Suppressor macrophage treated with lipopolysaccharide for 1 hour (primary cell): Measurements from ENCODE around the gene BOK.

Source experiments
- DNase-seq, 3 donors: peaks; one replicate each; pipeline ENCODE4 v3.0.0-alpha.2; 2020 to 2022

BOK gene

DNA sequence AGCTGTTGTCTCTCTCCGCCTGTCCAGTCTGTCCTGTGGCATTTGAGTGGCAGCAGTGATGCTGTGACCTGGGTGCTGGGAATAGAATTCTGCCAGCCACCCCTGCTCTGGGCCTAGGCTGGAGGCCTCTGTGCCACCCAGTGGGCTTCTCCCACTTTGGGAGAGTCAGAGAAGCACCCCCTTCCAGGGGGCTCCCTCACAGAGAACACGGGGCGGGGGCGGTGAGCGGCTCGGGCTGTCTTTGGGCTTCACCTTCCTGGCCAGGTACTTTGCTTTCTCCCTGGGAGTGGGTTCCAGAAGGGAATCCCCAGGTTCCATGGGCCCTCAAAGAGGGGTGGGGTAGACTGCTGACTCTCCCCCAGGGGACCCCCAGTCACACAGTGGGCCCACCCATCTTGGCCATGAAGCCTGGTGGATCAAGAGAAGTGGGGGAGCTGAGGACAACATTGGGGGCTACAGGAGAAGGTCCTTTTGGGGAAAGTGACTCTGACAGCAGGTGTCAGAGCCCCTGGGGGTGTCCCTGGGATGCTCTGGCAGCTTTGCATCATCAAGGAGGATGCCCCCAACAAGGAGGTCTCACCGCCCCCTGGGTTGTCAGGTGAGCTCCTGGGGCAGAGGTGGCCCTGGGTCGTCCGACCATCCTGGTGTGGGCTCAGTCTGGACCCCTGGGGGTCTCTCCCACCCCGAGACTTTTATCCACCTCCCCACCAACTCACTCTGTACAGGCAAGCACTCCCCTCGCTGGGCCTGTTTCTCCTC lies 18.8 kb upstream of the BOK start:
- no peak for DNase-seq

DNA sequence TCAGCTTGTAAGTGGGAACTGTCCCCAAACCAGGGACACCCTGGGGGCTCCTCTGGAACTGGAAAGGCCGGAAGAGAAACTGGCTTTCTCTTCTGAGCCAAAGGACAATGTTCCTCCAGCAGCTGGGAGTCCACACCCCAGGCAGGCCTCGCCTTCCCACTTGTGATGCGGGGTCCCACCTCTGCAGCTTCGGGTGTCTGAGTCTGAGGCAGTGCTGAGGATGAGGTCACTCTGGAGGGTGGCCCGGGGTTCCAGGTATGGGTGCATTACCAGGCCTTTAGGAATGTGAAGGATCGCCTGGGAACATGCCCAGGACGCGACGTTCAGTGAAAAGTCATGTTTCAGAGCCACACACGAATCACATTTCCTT lies 18.2 kb upstream of the BOK start:
- no peak for DNase-seq

DNA sequence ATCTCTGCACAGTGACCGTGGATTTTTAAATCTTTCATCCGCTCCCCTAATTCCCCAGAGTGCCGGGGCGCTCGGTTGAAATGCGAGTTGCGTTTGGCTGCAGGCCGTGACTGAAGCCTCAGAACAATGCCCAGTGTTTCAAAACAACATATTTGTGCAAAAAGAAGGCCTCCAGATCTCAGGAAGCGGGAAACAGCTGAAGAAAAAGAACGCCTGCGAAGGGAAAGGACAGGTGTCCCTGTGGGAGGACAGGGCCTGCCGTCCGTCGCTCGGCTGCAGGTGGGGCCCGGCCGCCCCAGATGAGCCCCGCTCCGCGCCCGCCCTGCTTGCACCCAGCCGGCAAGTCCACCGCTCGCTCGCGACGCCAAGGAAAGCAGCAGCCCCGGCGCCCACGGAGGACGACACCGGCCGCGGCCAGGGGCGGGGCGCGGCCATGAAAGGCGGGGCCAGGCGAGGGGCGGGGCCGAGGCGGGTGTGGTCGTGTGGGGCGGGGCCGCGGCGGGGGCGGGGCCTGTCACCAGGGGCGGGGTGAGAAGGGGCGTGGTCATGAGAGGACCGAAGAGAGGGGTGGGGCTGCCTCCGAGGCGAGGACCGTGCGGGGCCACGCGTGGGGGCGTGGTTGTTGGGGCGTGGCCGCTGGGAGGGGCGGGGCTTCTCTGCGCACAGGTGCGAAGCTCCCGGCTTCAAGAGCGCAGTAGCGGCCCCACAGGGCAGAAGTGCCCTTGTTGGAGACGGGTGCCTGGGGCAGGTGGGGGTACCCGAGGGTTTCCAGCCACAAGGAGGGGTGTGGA lies 17.6 kb upstream of the BOK start:
- DNase-seq, result peak; percentile 72 to 91 (median 79)

DNA sequence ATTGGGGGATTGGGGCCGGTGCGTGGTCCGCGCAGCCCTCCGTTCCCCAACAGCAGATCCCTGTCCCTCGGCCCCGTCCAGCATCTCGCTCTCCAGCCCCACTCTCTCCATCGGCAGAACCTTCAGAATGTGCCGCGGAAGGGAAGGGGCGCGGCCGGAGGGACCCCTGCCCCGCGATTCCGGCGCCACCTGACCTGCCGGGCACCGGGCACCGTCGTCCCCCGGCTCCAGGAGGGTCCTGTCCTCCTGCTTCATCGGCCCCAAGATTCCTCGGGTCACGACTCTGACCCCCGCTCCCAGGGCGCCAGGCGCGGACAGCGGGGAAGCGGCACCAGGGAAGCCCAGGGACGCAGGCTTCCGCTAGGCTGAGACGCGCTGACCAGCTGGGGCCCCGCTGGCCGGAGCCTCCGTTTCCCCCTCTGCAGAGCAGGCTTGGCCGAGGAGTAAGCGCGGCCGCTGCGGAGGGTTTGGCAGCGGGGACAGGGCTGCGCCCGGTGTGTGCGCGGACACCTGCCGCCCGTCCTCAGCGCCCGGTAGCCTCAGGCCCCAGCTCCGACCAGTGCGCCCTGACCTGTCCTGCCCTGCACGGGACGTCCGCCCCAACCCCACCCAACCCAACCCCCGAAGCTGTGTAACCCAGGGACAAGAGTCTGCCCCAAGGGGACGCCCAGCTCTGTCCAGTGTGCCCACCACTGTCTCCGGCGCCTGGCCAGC lies 16.8 kb upstream of the BOK start:
- DNase-seq, result no peak

DNA sequence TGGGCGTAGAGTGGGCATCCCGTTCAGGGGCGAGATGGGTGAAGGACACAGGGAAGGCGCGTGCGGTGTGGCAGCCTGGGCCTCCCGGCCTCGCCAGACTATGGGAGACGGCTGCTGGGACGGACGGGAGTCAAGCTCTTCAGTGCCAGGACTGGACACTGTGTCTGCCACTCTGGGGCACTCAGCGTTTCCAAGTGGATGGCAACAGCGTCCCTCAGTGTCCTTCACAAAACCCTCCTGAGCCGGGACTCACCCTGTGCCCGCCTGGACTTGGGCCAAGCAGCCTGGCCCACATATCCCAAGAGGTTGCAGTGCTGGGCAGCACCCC lies 16.3 kb upstream of the BOK start:
- no peak for DNase-seq

DNA sequence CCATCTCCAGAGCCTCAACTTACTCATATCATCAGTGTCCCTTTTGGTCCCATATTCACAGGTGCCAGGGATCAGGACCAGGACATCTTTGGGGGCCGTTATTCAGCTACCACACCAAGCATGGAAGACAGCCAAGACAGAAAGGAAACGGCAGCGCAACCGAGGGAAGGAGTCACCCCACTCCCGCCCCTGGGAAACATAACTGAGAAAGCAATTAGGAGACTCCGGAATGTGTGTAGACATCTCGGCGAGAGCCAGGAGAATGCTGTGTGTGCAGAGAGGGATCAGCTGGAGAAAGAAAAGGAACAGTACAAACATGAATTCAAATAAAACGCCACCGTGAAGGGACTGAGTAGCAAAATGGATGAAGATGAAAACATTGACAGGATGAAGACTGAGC lies 13.4 kb upstream of the BOK start:
- DNase-seq, result no peak

DNA sequence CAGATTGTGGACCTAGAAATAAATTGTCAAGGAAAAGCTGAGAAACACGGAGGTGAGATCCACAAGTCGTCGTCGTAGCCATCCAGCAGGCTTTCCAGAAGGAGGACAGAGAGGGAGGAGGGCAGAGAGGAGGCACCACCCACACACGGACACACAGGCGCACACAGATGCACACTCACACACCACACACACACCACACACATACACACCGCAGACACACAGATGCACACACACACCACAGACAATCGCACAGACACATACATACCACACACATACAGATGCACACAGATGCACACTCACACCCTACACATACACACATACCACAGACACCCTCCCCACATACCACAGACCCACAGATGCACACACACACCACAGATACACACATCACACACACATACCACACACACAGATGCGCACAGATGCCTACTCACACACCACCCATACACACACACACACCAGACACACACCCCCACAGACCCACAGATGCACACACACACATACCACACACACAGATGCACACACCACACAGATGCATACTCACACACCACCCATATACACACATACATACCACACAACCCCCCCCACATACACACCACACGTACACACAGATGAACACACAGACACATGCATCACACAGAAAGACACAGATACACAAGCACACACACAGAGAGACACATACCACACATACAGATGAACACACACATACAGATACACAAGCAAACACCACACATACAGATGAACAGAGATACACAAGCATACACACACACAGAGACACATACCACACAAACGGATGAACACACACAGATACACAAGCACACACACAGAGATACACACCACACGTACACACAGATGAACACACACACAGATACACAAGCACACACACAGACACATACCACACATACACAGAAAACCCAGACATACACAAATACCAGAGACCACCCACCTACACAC lies 12.7 kb upstream of the BOK start:
- DNase-seq, result no peak

DNA sequence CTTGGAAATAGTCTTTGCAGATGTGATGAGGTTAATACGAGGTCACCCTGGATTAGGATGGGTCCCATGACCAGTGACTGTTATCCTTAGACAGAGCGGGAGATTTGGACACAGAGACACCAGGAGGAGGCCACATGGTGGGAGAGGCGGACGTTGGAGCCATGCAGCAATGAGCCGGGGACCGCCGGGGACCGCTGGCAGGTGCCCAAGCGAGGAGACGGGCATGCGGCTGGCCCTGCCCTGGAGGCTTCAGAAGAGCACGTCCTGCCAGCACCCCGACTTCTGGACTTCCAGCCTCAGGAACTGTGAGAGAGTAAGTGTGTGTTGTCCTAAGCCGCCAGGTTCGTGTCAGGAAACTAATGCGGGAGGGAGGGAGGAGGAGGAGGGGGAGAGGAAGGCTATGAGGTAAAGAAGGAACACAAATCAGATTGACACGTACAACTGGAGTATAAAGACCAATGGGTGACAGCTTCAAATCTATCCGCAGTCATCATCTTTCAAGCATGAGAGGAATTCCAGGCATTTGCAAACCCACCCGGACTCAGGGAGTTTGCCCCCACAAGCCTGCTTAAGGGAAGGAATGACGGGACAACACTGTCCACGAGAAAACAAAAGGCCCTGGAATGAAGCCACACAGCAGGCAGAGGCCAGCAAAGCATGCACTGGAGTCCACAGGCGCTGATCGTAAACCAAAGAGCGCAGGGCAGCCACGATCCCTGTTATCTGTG lies 11.6 kb upstream of the BOK start:
- no peak for DNase-seq

DNA sequence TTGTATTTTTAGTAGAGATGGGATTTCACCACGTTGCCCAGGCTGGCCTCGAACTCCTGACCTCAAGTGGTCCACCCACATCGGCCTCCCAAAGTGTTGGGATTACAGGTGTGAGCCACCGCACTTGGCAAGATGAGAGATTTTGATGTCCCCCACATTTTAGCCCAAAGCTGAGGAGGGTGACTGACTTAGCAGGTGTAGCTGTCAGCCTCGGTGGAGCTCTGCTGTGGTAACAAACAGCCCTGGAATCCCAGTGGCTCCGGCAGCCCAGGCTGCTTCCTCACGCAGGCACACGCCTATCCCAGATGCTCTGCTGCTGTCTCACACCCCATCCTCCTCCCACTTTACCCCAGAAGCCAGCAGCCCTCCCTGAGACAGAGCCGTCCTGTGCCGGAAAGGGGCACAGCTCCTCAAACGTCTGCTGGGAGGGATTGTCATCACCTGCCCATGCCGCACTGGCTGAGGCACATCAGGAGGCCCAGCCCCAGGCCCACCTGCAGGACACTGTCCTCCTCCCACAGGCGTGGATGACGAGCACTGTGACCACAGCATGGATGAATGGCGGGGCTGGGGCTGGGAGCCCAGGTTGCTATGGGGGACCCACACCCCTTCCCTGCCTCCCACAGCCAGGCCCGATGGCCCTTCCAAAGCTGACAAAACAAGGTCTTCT lies 10.6 kb upstream of the BOK start:
- no peak for DNase-seq

DNA sequence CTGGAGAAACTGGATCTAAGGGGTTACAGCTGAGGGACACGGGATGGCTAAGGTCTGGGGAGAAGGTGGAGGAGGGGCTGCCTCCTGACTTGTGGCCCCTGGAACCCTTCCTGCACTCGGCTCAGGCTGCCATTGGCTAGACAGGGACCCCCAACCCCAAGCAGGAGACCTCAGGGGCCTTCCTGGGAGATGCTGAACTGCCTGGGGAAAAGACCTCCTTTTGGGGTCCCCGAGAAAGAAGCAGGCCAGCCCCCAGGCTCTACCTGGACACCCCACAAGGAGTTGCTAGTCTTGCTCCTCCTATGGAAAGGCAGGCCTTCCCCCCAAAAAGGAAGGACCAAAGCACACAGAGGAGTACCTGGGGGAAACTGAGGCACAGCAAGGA lies 10.1 kb upstream of the BOK start:
- no peak for DNase-seq

DNA sequence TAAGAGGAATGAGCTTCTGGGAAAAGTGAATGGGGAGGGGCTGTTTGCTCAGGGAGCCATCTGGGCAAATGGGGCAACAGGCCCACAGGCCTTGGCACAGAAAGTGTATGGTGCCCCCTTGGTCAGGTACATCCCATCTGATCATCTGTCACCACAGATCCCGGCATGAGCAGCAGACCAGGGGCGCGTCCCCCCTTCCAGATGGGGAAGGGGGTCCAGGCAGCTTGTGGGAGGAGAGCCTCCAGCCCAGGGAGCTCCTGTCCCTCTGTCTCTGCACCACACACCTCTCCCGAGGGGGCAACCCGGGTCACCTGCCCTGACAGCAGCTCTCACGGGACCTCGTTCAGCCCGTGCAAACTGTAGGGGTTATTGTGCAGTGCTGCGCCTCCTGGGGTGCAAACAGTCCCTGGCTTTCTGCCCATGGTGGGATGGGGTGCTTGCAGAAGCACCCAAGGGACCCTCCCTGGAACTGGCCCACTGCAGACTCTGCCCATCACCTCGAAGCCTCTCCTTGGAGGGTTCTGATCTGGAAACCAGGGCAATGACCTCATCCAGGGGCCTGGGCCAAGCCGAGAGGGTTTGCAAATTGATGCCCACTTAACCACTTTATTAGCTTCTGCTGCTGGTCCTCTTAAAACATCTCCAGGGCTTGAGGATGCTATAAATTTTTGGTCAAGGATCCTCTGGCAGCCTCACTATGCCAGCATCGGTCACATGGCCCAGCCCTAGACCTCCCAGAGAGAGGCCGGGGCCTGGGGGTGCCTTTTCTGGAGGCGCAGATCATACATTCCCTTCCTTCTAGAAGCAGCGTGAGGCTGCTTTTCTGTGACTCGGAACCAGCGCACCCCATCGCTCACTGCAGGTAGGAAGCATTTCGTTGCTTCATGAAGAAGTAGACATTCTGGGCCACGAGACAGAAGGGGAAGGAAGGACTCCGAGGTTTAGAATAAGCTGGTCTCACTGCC lies 7.6 kb upstream of the BOK start:
- DNase-seq, result no peak

DNA sequence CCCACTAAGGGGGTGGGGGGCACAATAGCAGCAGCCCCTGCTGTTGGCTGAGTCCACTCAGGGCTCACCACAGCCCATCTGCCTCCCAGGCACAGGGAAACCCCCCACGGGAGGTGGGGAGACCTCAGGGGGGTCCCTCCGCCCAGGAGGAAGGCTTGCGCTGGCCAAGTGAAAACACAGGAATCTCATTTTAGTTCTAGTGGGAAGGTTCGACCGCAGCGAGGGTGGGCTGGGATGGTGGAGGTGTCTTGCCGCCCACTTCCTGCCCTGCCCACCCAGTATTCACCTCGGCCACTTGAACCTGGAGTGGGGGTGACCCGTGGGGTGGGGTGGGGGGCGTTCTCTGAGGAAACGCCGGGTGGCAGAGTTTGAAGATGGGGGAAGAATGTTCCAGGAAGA lies 6.9 kb upstream of the BOK start:
- no peak for DNase-seq

DNA sequence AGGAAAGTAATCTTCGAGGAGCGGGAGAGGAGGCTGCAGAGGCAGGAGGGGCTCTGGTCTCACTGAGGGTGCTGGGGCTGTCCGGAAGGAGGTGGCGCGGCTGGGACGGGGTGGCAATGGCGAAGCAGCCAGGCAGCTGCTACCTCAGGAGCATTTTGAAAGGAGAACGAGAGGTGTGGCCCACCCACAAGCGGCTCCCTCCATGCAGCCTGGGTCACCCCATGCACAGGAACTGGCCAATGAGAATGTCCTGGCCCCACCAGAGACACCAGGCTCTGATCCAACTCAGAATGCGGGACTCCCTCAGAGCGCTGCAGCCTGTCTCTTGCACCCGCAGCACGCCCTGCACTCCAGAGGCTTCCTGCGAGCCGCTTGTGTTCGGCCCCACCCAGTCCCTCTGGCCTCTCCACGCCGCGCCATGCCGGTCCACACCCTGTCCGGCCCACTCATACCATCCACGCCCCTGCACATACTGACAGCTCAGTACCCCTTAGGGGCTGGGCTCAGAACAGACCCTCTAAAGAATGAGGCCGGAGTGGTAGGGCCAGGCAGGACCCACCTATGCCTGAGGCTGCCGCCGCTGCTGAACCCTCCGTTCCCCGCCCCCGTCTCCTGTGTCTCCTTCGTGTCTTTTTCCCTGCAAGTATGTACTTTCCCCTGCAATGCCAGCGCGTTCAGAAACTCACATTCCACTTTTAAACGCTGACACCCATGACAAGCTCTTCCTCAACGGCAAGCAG lies 6.4 kb upstream of the BOK start:
- no peak for DNase-seq

DNA sequence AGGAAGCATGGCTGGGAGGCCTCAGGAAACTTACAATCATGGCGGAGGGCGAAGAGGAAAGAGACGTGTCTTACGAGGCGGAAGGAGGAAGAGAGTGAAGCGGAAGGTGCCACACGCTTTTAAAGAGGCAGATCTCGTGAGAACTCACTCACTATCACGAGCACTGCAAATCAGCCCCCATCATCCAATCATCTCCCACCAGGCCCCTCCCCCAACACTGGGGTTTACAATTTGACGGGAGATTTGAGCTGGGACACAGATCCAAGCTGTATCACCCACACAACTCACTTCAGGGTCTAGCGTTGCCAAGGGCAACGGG lies 5.1 kb upstream of the BOK start:
- DNase-seq, result no peak

DNA sequence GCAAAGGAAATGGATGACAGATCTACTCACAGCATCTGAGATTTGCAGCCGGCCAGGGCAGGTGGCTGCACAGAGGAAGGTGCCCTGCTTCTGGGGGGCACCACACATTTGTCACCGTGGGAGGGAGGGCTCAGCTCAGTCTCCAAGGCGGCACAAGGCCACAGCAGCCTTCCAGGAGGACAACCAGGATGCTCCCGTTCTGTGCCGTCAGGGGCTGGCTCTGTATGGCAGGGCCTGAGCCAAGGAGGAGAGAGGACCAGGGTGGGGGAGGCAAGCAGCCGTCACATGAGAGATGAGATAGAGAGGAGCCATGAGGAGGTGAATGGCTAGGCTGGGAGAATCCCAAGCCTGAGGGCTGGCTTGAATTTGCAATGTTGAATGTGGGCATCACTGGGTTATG lies 4.6 kb upstream of the BOK start:
- no peak for DNase-seq

DNA sequence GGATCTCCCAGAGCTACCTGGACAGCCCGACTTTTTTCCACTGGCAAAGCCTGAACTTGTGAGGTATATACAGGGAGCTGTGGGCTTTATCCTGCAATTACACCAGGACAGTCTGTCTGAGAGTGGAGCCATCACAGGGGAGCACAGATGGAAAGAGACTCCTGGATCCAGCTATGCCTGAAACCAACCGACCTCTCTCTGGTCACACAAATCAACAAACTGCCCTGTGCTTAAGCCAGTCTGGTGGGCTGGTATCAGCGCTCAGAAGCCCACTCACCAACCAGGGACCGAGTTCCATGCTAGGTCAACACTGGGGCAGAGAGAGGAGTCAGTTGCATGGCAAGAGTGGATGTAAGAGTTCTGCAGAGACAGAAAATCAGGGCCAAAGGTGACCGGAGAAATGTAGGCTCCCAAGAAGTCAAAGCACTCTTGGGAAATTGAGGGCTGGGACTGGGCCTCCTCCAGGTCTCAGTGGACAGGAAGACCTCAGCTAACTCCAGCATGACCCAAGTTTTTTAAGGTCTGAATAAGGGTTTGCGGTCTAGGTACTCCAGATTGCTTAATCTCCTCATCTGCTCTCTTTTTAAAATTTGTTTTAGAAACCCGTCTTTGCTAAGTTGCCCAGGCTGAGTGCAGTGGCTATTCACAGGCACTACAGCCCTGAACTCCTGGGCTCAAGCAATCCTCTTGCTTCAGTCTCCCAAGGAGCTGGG lies 3.8 kb upstream of the BOK start:
- DNase-seq, result no peak

DNA sequence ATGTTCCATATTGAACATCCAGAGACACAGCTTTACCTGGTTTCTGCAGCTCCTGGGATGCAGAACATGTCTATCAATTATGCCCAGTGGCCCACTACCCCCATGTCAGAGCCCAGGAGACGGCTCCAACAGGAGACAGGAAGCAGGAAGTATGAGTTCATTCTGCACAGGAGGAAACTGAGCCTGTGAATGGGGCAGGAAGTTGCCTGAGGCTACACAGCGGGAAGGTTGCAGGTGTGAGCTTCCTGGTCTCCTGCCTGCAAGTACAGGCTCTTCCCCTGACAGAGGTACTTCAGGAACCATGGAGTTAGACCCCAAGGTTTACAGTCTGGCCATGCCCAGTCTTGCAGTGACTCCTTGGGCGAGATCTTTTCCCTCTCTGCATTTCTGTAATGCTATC lies 2.8 kb upstream of the BOK start:
- no peak for DNase-seq

DNA sequence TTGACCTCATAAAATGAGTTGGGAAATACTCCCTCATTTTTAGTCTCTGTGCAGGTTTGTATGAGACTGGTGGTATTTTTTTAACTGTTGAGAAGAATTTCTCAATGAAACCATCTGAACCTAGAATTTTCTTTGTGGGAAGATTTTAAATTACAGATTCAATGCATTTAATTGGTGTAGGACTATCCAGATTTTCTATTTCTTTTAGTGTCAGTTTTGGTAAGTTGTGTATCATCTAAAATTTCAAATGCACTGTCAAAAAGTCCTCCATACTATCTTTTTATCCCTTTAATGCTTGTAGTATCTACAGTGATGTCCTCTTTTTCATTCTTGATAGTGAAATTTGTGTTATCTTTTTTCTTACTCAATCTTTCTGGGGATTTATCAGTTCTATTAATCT lies 1.8 kb upstream of the BOK start:
- no peak for DNase-seq
